Kasumi-1 (cell line): ENCODE results near the gene IRS1.

Source experiments
- DNase-seq, 2 experiments: peaks; one replicate each; lab custom pipeline; 2025; lab: John Stamatoyannopoulos, UW

IRS1 gene

DNA sequence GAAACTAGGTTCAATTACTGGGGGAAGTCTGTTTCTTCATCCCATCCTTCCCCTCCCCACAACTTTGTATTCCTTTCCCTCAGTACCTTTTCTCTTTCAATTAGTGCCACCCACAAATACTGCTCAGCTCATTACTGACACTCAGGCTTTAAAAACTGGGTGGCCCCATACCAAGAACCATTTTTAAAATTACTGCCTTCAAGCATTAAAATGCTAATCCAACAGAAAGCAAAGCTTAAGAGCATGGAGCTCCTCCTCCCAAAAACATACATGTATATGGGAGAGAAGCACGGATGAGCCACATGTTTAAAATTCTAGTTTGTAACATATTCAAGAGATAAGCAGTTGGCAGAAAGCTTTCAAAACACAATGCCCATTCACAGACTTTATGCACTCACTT lies 44.0 kb downstream of the IRS1 start:
- DNase-seq, result no peak

DNA sequence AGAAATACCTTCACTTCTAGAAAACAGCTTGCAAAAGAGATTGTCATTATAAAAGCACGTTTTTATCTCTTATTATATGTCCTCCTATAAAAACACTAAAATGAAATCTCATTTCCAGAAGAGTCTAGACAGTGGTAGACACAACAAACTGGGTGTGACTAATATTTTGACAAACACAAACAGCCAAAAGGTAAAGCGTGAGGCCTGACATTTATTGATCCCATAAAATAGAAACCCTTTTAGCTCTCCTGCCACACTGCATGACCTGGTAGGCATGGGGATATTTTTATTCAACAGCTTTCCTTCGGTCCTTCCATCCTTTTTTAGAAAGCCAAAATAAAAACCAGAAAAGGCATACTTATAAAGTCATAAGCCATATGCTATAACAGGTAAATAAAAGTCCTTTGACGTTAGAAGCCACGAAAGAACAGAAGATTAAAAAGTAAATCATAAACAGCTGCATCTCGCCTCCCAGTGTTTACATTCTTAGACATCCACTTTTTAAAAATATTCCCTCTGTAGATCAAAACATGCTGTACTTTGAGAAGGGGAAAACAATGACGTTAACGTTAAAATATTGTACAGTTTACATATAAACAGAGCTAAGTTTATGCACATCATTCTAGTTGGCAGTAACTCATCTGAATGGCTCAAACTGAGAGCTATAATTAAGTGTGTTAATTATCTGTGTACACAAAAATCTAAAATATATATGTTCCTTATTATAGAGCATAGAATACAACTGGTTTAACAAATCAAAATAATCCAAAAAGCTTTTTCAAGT lies 44.6 kb downstream of the IRS1 start:
- no peak for DNase-seq

DNA sequence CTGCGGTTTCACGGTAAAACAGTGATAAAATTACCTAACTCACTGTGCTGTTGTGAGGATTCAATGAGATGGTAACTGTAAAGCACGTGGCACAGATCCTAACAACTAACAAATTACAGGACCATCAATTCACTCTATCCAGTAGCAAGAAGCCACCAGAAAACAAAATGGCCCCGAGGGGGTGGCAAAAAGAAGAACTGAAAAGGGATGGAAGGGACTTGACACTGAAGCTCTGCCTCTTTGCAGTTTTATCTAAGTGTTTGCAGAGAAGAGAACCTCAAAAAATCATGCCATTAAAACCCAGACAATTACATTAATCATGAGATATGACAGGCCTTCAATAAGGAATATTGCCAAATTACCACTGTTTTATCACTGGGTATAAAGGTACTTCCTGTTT lies 46.7 kb downstream of the IRS1 start:
- no peak for DNase-seq

DNA sequence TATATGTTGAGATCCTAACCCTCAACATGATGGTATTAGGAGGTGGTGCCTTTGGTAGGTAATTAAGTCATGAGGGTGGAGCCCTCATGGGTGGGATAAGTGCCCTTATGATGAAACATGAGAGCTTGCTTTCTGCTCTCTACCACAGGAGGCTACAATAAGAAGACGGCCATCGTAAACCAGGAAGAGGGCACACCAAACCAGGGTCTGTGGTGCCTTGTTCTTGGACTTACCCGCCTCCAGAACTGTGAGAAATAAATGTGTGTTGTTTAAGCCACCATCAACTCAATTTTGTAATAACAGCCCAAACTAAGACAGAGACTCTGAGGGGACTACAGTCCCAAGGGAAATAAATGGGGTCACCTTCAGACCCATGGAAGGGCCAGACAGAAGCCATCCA lies 52.3 kb downstream of the IRS1 start:
- DNase-seq, result no peak

DNA sequence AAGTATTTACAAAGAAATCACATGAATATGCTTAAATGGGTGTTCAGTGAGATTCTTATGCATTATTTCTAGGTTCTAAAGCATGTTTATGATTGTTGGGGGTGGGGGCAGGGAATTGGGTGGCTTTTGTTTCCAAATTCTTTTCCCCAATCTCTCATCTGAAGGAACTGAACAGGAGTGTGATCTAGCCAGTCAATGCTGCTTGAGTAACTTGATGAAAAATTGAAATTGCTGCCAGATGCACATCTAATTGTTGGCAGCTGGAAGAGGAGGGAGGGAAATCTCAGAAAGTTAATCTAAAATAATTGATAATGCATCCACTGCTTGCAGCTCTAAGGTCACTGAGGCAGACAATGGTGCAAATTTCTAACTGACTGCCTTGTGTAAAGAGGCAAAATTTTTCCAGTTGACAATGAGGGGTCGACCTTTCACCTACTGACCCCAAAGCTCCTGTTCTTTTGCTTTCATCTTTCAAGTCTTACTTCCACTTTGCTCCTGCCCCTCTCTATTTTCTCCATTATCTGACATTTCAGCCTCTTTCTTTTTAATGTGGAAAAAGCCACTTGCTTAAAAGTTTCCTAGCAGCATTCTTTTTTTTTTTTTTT lies 53.3 kb downstream of the IRS1 start:
- DNase-seq, result no peak

DNA sequence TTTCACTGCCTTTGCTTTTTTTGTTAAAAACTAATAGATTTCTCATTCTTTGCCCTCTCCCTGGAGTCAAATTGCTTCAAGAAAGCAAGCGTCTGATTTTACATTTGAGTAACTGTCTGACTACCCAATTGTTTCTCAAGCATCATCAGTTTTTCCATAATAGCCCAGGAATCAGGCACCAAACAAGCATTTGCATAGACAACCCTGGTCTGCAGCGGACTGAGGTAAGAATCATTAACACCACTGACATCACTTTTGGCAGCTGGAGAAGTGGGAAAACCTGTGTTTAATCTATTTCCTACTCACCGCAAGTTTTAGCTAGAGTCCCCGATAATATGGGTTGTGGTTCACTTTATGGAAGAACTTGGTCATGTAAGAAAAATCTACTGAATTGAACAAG lies 55.7 kb downstream of the IRS1 start:
- DNase-seq, result no peak

DNA sequence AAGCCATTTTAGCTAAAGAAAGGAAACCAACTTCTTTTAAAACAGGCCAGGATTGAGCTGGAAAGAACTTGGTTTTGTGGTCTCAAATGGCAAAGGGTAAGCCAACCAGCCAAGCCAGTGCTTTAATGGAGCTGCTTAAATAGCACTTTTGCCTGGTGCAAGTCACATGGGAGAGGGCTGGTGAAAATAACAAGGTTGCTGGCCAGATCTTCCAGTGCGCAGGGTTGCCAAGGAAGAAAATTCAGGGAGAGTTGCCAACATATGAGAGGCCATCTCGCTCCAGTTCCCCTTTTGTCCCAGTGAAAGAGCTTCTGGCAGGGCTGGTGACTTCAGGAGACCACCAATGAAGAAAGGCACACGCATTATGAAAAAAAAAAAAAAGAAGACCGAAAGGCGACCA lies 57.3 kb downstream of the IRS1 start:
- peak in 1 of 2 experiments; percentile 2 for DNase-seq

DNA sequence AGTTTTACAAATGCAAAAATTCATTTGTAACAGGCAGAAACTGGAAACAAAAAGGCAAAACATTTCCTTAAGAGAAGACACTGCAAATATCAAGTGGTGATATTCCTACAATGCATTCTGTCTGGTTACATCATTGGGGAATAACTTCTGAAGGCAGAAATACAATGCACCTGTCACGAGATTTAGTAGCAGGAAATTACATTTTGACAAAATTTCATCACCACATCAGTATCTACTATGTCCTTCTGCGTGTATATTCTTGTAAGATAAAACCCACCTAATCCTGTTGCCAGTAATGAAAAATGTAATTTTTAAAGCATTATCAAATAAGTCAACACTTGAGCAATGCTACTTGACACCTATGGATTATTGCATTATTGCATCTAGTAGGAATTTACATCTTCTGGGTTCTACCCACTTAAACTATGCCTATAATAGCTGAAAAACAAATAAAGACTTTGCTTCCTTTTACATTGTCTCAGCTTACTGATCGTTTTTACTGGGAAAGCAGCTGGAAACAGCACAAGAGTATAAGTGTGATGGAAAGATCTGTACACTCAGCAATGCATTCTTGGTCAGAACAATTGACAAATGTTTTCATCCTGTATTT lies 59.5 kb downstream of the IRS1 start:
- no peak for DNase-seq

DNA sequence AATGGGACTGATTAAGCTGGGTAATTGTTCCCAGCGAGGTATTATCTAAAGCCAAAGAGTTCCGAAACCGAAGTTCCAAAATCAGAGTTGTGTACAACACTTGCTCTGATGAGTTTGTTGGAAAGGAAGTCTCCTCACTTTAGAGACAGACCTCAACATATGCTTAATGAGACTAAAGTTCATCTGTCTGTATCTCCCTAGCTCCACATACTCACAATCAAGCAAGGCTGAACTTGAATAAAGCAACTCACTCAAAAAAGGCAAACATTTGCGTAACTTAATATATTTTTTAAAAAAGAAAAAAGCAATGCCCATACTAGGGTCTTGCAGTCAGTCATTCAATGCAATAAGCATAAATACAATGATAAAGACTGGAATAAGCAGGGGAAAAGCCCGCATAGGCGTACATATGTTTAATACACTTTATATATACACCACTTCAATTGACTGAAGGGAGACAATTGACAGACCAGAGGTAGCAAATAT lies 60.0 kb downstream of the IRS1 start:
- no peak for DNase-seq

DNA sequence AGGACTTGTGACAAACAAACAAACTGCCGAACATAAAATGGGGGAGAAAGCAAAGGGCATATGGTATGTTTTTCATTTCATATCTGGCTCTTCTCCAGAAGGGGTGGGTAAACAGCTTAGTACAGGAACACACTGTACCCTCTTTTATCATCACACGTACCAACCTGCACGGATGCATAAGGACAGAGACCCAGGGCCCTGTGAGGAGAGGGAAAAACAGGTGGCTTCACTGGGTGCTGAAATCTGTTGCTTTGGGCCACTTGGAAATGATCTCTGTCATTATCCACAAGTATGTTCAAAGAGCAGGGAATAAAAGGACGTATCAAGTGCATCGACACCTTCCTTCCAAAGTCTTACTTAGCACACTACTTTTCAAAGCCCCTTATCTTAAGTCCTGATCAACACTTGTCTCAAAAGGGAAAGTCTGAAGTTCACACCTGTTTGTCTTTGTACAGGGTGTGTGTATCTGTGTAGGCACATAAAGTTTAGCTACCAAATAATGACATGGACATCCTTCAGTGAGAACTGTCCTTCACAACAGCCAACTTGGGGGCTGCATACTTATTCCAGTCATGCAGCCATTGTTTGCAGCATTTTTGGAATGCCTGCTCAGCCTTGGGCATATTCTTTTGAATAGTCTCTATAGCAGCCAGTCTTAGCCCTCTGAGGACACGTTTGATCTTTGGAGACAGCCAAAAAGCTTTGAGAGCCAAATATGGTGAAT lies 60.6 kb downstream of the IRS1 start:
- DNase-seq, result no peak

DNA sequence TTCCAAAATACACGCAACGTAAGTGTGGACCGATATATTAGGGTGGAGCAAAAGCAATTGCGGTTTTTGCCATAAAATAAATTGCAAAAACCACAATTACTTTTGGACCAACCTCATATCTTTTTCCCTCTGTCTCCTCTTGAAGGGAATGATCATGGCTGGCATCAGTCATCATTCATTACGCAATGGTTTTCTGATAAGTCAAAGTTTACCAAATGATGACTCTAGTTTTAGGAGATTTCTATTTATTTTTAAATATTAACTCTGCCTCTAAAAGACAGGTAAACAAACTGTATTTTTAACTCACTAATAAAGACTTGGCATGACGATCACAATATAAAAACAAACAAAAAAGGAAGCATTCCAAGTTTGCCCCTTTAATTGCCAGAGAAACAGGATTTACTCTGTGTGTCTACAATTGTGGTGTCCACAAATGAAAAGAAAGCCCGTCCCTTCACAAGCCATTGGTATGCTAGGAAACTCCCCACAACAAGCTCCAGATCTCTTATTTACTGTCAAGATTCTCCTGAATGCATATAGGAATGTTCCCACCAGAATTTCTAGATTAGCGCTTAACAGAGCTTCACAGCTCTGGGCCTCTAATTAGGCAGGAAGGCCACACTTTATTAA lies 61.3 kb downstream of the IRS1 start:
- DNase-seq, result no peak

DNA sequence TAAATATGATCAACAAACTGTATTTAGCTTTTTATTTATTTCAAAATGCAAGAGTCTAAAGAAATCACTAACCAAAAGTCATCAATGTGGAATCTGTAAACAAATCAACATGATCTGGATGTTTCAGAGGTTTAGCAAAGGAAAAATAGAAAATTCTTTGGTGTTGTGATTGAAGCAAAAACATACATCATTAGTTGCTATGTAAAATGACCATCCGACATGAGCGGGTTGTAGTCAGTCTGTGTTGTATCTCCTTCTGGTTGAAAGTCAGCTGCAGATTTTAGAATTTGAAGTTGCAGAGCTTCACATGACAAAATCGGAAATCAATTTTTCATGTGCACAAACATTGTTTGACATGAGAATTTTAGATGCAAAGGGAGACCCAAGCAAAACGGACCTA lies 63.2 kb downstream of the IRS1 start:
- no peak for DNase-seq

DNA sequence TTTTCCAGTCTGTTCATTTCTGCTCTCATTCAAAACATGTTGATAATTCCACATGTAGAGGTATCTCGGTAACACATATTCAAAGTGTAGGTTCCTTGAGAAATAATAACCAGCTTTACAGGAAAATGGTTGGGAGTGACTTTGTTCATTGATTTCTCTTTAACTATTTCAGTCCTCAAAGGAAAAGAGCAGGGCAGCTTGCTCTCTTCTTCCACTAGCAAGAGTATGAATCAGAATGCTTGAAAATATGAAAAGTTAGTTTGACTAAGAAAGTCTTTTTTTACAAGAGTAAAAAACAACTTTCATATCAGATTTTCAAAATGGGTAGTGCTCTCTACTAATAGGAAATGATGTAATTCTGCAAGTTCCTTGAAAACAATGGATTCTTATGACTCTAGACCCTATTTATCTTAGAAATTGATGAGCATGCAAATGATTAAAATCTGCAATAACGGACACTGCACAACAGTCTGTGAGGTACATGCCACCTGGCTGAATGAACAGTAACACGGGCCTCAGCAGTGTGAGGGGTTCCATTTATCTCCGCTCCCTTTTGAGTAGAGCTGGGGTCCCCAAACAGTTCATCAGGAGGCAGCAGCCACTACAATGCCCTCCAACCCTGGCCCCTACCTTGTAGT lies 65.6 kb downstream of the IRS1 start:
- DNase-seq, result no peak

DNA sequence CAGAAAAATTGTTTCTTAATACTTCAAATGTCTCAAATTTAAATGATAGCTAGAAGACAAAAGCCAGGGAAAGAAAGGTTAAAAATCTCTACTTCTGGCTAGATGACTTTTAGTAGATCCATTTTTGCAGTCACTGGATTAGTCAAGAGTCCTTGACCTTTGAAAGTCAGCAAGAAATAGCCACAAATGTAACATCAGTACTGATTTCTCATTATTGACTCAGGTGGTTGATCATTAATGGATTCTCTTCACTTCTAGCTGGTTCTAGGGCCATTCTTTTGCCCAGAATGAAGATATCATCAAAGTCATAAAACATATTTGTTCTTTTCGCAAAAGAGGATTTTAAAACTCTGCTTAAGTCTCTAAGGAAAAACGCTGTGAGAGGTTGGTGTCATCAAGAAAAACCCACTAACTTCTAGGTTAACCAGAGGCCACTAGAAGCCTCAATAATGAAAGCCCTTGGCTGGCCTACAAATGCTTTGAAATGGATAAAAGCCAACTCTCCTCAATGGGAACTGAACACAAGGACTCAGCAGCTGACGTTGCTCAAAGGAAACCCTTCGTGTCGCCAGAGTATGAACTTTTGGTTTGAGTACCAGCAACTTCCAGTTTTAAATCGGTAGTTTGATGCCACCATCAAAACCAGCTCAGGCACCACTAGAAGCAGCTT lies 66.3 kb downstream of the IRS1 start:
- DNase-seq, result no peak

DNA sequence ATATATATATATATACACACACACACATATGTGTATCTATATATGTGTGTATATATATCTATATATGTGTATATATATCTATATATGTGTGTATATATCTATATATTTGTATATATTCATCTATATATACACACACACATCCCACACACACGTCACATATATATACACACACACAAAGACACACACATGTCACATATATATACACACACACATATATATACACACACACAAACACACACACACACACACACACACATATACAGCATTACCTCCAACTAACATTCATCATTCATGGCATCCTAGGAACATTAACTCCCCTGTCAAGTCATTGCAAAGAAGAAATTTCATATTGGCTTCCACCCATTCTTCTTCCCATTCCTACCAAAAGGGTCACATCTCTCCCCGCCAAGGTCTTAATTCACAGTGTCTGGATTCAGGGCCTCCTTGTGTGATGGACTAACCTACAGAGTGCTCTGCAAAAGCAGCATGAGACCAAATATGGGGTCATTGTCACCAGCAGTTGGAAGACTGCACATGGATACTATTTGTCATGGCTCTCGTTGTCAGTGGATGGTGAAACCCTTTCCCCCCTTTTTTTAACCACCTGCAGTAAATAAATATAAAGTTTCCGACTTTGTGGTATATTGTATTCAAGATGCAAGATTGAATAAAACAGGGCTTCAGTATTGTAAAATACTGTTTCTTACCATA lies 67.0 kb downstream of the IRS1 start:
- no peak for DNase-seq

DNA sequence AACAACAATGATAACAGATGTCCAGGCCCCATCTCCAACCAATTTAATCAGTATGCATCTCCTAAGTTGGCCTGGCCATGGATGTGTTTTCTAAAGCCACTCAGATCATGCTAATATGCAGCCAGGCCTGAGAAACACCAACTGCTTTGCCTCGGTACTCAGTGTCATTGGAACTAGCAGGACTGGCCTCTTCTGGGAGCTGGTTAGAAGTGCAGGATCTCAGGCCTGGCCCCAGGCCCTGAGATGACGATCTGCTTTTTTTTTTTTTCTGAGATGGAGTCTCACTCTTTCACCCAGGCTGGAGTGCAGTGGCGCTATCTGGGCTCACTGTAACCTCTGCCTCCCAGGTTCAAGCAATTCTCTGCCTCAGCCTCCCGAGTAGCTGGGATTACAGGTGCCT lies 69.1 kb downstream of the IRS1 start:
- DNase-seq, result no peak

DNA sequence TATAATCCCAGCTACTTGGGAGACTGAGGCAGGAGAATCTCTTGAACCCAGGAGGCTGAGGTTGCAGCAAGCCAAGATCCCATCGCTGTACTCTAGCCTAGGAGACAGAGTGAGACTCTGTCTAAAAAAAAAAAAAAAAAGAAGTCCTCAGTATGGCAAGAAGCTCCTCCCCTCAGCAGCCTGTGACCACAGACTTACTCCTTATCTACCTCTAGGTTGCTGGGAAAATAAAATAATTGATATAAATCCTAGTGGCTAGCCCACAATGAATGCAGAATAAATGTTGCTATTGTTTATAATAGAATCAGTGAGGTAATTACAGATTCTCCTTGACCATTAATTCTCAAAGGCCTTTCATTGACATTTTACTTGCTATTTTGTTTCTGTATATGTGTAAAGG lies 70.6 kb downstream of the IRS1 start:
- DNase-seq, result no peak

DNA sequence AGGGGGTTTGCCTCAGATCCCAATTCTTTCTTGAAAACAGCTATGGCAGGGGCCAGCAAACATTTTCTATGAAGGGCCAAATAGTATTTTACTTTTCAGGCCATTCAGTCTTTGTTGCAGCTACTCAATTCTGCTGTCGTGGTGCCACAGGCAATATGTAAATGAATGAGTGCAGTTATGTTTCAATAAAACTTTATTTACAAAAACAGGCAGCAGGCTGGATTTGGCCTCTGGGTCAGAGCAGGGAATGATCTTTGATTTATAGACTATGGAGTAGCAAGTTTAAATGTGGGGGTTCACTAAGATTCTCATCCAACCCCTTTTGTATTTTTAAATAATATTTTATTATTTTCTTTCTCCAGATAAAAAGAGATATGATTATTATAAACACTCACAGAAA lies 72.4 kb downstream of the IRS1 start:
- DNase-seq, result no peak

DNA sequence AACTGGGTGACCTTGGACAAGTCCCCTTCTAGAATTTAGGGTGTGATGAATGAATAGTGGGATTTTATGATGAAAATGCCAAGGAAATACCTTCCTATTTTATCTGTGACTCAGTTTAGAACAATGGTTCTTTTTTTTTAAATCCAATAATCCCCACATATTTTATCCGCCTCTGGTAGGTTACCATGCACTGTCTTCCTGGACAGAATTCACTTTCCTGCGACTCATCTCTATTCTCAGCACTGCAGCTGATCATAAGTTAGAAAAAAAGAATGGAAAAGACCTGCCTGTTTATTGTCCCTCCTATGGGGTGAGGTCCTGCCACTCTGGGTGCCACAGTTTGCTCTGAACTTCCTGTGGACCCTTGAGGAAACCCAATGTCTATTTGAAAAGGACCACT lies 73.1 kb downstream of the IRS1 start:
- no peak for DNase-seq

DNA sequence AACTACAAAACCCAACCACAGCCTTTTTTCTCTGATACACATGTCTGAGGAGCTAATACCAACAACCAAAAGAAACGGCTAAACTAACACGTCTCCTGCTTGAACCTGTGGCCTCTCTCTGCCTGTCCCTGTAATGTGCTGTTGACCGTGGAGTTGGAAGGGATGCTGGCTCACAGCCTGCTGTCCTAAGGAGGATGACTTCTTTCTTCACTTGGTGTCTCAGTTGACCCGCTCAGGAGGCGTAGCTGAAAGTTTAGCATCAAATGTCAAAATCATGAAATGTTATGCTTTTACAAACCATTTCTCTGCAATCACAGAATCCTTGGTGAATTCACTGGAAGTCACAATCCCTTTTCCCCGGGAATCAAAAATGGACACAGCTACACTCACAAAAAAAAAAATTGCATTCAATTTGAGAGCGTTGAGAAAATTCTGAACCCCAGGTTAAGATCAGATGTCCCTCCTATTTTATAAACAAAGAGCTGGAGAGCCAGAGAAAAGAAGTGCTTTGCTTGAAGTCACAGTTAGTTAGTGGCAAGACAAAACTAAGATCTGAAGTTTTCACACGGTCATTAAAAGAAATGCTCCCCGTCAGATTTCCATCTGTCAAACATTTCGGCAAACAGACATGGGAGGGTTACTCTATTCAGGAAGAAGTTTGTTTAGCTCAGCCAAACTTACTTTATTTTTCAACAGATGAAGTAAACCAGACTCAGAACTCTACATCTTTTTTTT lies 74.3 kb downstream of the IRS1 start:
- DNase-seq, result no peak
